Smooth muscle cell (in vitro differentiated cells): Measurements from ENCODE around the gene ANKFY1. TPM values are rescaled to one million over a fixed set of nuclear protein-coding genes. Genes with fewer than 3 reads are reported as not detected.

Experiments
- DNase-seq: peaks from one replicate; lab custom pipeline; 2025; ENCODE audit not compliant: unreplicated experiment; lab: John Stamatoyannopoulos, UW
- H2AFZ ChIP-seq: fragments of 200-600 bp; sonication (generic); 2 replicates; pipeline ENCODE4 v1.6.0; 2016; ENCODE audit warnings: antibody characterized with exemption, low read depth, mild to moderate bottlenecking
- H3F3A ChIP-seq: fragments of 200-600 bp; sonication (generic); 2 replicates; pipeline ENCODE4 v1.6.0; 2017; ENCODE audit warnings: antibody characterized with exemption, low read depth
- H3K27ac ChIP-seq: fragments of 200-600 bp; sonication (generic); 2 replicates; pipeline ENCODE4 v1.5.1; 2016; ENCODE audit warnings: low read depth, mild to moderate bottlenecking
- H3K27me3 ChIP-seq: fragments of 200-600 bp; sonication (generic); 2 replicates; pipeline ENCODE4 v1.6.1; 2016; ENCODE audit warnings: low read depth, mild to moderate bottlenecking
- H3K36me3 ChIP-seq: fragments of 200-600 bp; sonication (generic); 2 replicates; pipeline ENCODE4 v1.5.1; 2016; ENCODE audit warnings: low read depth
- H3K4me1 ChIP-seq: fragments of 200-600 bp; sonication (generic); 2 replicates; pipeline ENCODE4 v1.5.1; 2016; ENCODE audit warnings: low read depth
- H3K4me2 ChIP-seq: fragments of 200-600 bp; sonication (generic); 2 replicates; pipeline ENCODE4 v1.6.0; 2016; ENCODE audit warnings: mild to moderate bottlenecking
- H3K4me3 ChIP-seq: fragments of 200-600 bp; sonication (generic); 2 replicates; pipeline ENCODE4 v1.5.1; 2016; ENCODE audit warnings: mild to moderate bottlenecking
- H3K79me2 ChIP-seq: fragments of 200-600 bp; sonication (generic); 2 replicates; pipeline ENCODE4 v1.6.0; 2016; ENCODE audit warnings: low read depth, mild to moderate bottlenecking
- H3K9ac ChIP-seq: fragments of 200-600 bp; sonication (generic); 2 replicates; pipeline ENCODE4 v1.6.0; 2016; ENCODE audit warnings: low read depth
- H3K9me3 ChIP-seq: fragments of 200-600 bp; sonication (generic); replicated peaks from 2 replicates; pipeline ENCODE4 v1.5.1; 2016; ENCODE audit warnings: low read depth
- H4K20me1 ChIP-seq: fragments of 200-600 bp; sonication (generic); 2 replicates; pipeline ENCODE4 v1.6.0; 2016; ENCODE audit warnings: low read depth
- CTCF ChIP-seq: fragments of 200-600 bp; sonication (generic); IDR thresholded peaks from 2 replicates; pipeline ENCODE4 v1.5.1; 2017; ENCODE audit warnings: borderline replicate concordance, mild to moderate bottlenecking, antibody characterized with exemption; ENCODE audit not compliant: insufficient read depth, poor library complexity, severe bottlenecking
- WGBS: methylation state at CpG from one replicate; pipeline ENCODE4 v1.1.7; 2016; ENCODE audit warnings: low lambda C conversion rate; 5-methylcytosine and 5-hydroxymethylcytosine counted together
- polyA plus RNA-seq: library from polyadenylated mRNA; unstranded; fragments of >200 nt; fragmentation: Nextera tagmentation; extraction: Ambion mirVana; gene quantifications from 2 replicates; pipeline ENCODE4 v1.2.1, GENCODE V29; 2016
- total RNA-seq: library from RNA; depleted of rRNA; stranded (reverse); fragments of >200 nt; gene quantifications from 2 replicates; pipeline ENCODE4 v1.2.3, GENCODE V29; 2014

The ANKFY1 gene
- total and polyA plus RNA-seq, 2 experiments from 2014 or later: 11.5 to 26.3 TPM

DNA sequence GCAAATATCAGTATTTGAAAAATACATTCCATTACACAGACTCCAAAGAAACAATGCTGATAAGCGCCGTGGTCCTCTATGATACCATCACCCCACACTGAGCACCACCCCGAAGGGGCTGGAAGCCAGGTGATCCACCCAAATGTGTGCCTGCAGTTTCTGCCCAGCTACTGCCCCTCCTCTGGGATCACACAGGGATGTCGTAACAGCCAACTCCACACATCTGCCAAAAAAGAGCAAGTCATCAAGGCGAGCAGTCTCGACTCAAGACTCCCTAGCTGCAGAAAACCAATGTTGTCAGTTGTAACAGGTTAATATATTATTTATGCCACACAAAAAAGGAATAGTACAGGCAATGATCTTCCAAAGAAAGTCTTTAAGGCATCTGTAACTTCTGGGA is 99.8 kb downstream of the ANKFY1 start:
- TF ChIP-seq CTCF: no peak
- Histone ChIP-seq H3K4me2 (no peak overlapping the region), H3K9me3 (no peaks in the 10 kb centered on the region), H3K27me3 (peaks cover 9% of the 10 kb centered on the region), H3K4me3 (no peak overlapping the region), H2AFZ (no peak overlapping the region), H3K9ac (no peak overlapping the region), H3F3A (peaks cover 21% of the 10 kb centered on the region), H3K36me3 (peaks cover 6% of the 10 kb centered on the region), H4K20me1 (peaks cover 80% of the 10 kb centered on the region), H3K27ac (no peak overlapping the region), H3K4me1 (peaks cover 15% of the 10 kb centered on the region), H3K79me2 (no peaks in the 10 kb centered on the region)
- WGBS: 91% methylated on average over 6 of the region's 6 CpGs
- DNase-seq: no peak

DNA sequence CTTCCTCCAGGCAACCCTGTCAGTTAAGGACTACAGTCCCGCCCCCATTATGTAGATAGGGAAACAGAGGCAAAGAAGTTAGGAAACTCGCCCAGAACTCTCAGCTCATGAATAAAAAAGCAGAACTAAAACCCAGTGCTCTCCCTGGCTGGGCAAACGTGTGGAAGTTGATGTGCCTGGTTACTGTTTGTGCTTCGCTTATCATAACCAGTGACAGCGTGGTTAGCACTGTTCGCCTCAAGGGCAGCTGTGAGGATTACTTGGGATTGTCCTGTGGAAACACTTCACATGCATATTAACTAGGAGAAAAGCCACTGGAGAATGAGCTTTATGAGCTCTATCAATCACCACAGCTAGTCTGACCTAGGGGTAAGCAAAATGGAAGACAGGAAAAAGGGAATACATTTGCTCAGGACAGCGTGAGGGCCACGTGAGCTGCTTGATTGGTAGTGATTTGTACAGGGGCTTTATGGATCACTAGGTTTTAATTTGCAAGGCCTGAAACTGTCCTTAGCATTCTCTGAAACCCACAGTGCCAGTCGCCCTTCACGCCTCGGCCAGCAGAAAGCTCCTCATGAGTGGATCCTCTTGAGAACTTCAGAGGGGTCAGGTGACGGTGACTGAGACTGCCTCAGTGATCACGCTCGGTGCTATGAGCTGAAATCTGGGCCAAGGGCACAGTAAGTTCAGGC is 100.9 kb downstream of the ANKFY1 start:
- Histone ChIP-seq H3K9ac (no peak overlapping the region), H3K79me2 (no peaks in the 10 kb centered on the region), H3K36me3 (peaks cover 3% of the 10 kb centered on the region), H2AFZ (no peak overlapping the region), H3K27ac (no peak overlapping the region), H3K27me3 (peaks cover 16% of the 10 kb centered on the region), H3K9me3 (no peaks in the 10 kb centered on the region), H3K4me1 (peaks cover 15% of the 10 kb centered on the region), H4K20me1 (peaks cover 80% of the 10 kb centered on the region), H3K4me3 (no peak overlapping the region), H3F3A (peaks cover 21% of the 10 kb centered on the region), H3K4me2 (peak overlapping the region; percentile 35)
- DNase-seq: no peak
- TF ChIP-seq CTCF: no peak
- 41% methylated on average over 14 of the region's 14 CpGs for WGBS

DNA sequence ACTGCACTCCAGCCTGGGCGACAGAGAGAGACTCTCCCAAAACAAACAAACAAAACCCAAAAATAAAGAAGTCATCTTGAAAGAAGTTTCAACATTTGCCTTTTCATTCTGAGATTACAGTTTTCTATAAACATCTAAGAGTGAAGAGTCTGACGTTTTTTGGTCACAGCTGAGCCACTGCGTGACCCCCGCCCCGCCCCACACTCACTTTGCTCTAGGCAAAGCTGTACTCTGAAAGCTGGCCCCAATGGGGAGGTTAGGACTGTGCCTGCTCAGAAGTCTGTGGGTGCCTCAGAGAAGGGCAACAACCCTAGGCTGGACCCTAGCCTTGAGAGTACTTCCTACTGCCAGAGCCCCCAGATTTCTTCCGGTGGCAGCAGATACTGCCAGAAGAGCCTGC is 101.5 kb downstream of the ANKFY1 start:
- no peak for TF ChIP-seq CTCF
- Histone ChIP-seq H3K27me3 (peaks cover 22% of the 10 kb centered on the region), H3F3A (peaks cover 21% of the 10 kb centered on the region), H3K9me3 (no peaks in the 10 kb centered on the region), H2AFZ (no peak overlapping the region), H3K4me3 (no peak overlapping the region), H3K27ac (peak overlapping the region; percentile 75), H3K9ac (no peak overlapping the region), H3K4me2 (no peak overlapping the region), H3K36me3 (peaks cover 3% of the 10 kb centered on the region), H3K4me1 (peaks cover 15% of the 10 kb centered on the region), H4K20me1 (peaks cover 77% of the 10 kb centered on the region), H3K79me2 (no peaks in the 10 kb centered on the region)
- DNase-seq: no peak
- 70% methylated on average over 6 of the region's 6 CpGs for WGBS

GRCh38 chr17:4161967-4162305 is 101.8 kb downstream of the ANKFY1 start:
- peak overlapping the region; percentile 18 for H3K9ac ChIP-seq
- 61% methylated on average over 9 of the region's 9 CpGs for WGBS
- no peaks in the 10 kb centered on the region for H3K79me2 ChIP-seq

More at GRCh38 chr17:4161967-4162305, 101.8 kb downstream of the ANKFY1 start:
- no peak for DNase-seq
- H4K20me1 ChIP-seq: peaks cover 74% of the 10 kb centered on the region
- no peak for TF ChIP-seq CTCF
- peak overlapping the region; percentile 75 for H3K27ac ChIP-seq
- H3K4me3 ChIP-seq: no peak overlapping the region
- H2AFZ ChIP-seq: no peak overlapping the region
- H3K4me2 ChIP-seq: peak overlapping the region; percentile 37
- H3K4me1 ChIP-seq: peaks cover 15% of the 10 kb centered on the region
- peaks cover 21% of the 10 kb centered on the region for H3F3A ChIP-seq
- peaks cover 23% of the 10 kb centered on the region for H3K27me3 ChIP-seq
- peaks cover 3% of the 10 kb centered on the region for H3K36me3 ChIP-seq
- no peaks in the 10 kb centered on the region for H3K9me3 ChIP-seq
